Tibial nerve (tissue), 4 donors: Measurements from ENCODE around the gene DMPK. TPM values are rescaled to one million over a fixed set of nuclear protein-coding genes. Genes with fewer than 3 reads are reported as not detected.
A peak's percentile ranks its signal among the peaks of the same experiment; 100 is the strongest.

Experiments
- DNase-seq, 2 donors: peaks; one replicate each; pipeline ENCODE4 v3.0.0-alpha.2; 2019; ENCODE audit warnings: low spot score in 2 of 2
- H3K27ac ChIP-seq, 4 donors: fragments of 200-600 bp; sonication (generic) in 3 of 4; one replicate each; pipeline ENCODE4 v1.5.1; 2017 to 2019; ENCODE audit warnings: mild to moderate bottlenecking in 1 of 4
- H3K27me3 ChIP-seq, 2 donors: fragments of 200-600 bp; sonication (generic) in 1 of 2; one replicate each; pipeline versions ENCODE4 v1.5.1 to v1.6.0; 2017 to 2019
- H3K36me3 ChIP-seq, 3 donors: fragments of 200-600 bp; sonication (generic); one replicate each; pipeline ENCODE4 v1.5.1; 2018 to 2019
- H3K4me1 ChIP-seq, 4 donors: fragments of 200-600 bp; sonication (generic) in 3 of 4; one replicate each; pipeline ENCODE4 v1.5.1; 2017 to 2019
- H3K4me3 ChIP-seq, 4 donors: fragments of 200-600 bp; sonication (generic) in 3 of 4; one replicate each; pipeline ENCODE4 v1.5.1; 2017 to 2019; ENCODE audit warnings: mild to moderate bottlenecking in 1 of 4, moderate library complexity in 1 of 4
- H3K9me3 ChIP-seq, 4 donors: fragments of 200-600 bp; sonication (generic) in 3 of 4; one replicate each; pipeline ENCODE4 v1.5.1; 2017 to 2019
- CTCF ChIP-seq, 5 experiments: fragments of 200-600 bp in 3 of 5; fragments of 450-650 bp in 2 of 5; sonication (generic) in 3 of 5; IDR thresholded peaks; one replicate each; pipeline ENCODE4 v1.5.1; 2016 to 2019; ENCODE audit warnings: antibody characterized with exemption in 5 of 5, mild to moderate bottlenecking in 3 of 5, moderate library complexity in 2 of 5
- EP300 ChIP-seq, 2 donors: sonication (generic); formaldehyde crosslinking; IDR thresholded peaks; one replicate each; pipeline ENCODE4 v1.6.1; 2017; ENCODE audit warnings: antibody characterized with exemption in 2 of 2, mild to moderate bottlenecking in 1 of 2
- POLR2A ChIP-seq, 2 donors: fragments of 450-650 bp; IDR thresholded peaks; one replicate each; pipeline ENCODE4 v1.6.1; 2017; ENCODE audit warnings: antibody characterized with exemption in 2 of 2, mild to moderate bottlenecking in 2 of 2, moderate library complexity in 2 of 2
- WGBS, 2 donors: methylation state at CpG; one replicate each; pipeline ENCODE4 v1.1.5; 2018; 5-methylcytosine and 5-hydroxymethylcytosine counted together
- total RNA-seq, 4 donors: library from RNA; depleted of rRNA; stranded (reverse); fragments of >200 nt; gene quantifications; one replicate each; pipeline ENCODE4 v1.1.0, GENCODE V29; 2016

The DMPK gene
- total RNA-seq, 4 donors from 2014 or later = 59.0 to 87.9 (median 77.4) TPM

GRCh38 chr19:45793876-45794275, 11.6 kb upstream of the DMPK start:
- no peak for TF ChIP-seq EP300 (IDR thresholded peaks at IDR 0.05)
- no peak for TF ChIP-seq POLR2A (IDR thresholded peaks at IDR 0.05)
- TF ChIP-seq CTCF (IDR thresholded peaks at IDR 0.05) = no peak
- Histone ChIP-seq H3K27ac (peak overlapping the region in 2 of 4 donors; percentile 80 to 83), H3K36me3 (peaks cover 0 to 22% (median 8%) of the 10 kb centered on the region in 3 donors), H3K27me3 (no peaks in the 10 kb centered on the region), H3K9me3 (no peaks in the 10 kb centered on the region), H3K4me1 (peaks cover 0 to 28% (median 15%) of the 10 kb centered on the region in 4 donors), H3K4me3 (no peak overlapping the region)
- WGBS, 2 donors = 54 to 58% methylated on average over 6 of the region's 6 CpGs
- no peak for DNase-seq

GRCh38 chr19:45793178-45793564, 10.9 kb upstream of the DMPK start:
- WGBS, 2 donors = 40 to 44% methylated on average over 3 of the region's 3 CpGs
- Histone ChIP-seq H3K9me3 (no peaks in the 10 kb centered on the region), H3K4me1 (peaks cover 0 to 25% (median 15%) of the 10 kb centered on the region in 4 donors), H3K27ac (peak overlapping the region in 3 of 4 donors; percentile 17 to 83 (median 80)), H3K36me3 (peaks cover 0 to 29% (median 8%) of the 10 kb centered on the region in 3 donors), H3K27me3 (no peaks in the 10 kb centered on the region), H3K4me3 (peak overlapping the region in 1 of 4 donors; percentile 80)
- TF ChIP-seq EP300 (IDR thresholded peaks at IDR 0.05) (no peak), CTCF (IDR thresholded peaks at IDR 0.05) (no peak), POLR2A (IDR thresholded peaks at IDR 0.05) (no peak)
- no peak for DNase-seq

GRCh38 chr19:45792470-45793177, 10.3 kb upstream of the DMPK start, which contains the start of gene DMWD:
DMWD (minus strand) TSS chr19:45792845; CDS start chr19:45792756, 89 bp downstream.
- Histone ChIP-seq H3K9me3 (no peaks in the 10 kb centered on the region), H3K36me3 (peaks cover 0 to 35% (median 8%) of the 10 kb centered on the region in 3 donors), H3K27me3 (no peaks in the 10 kb centered on the region), H3K4me3 (peak within 1 kb of the TSS; percentile 41 to 80 (median 62)), H3K27ac (peak within 1 kb of the TSS; percentile 38 to 88 (median 76)), H3K4me1 (peaks cover 0 to 25% (median 15%) of the 10 kb centered on the region in 4 donors)
- WGBS, 2 donors = 0% methylated on average over 19 to 38 of the region's 86 CpGs
- DNase-seq = peak; percentile 100
- TF ChIP-seq EP300 (IDR thresholded peaks at IDR 0.05) (peak; percentile 67 to 78), POLR2A (IDR thresholded peaks at IDR 0.05) (peak; percentile 67 to 81), CTCF (IDR thresholded peaks at IDR 0.05) (peak in 2 of 5 experiments; percentile 23 to 43)

GRCh38 chr19:45791744-45792469, 9.6 kb upstream of the DMPK start:
- WGBS, 2 donors = 8 to 11% methylated on average over 14 to 18 of the region's 31 CpGs
- TF ChIP-seq POLR2A (IDR thresholded peaks at IDR 0.05) (no peak), EP300 (IDR thresholded peaks at IDR 0.05) (no peak), CTCF (IDR thresholded peaks at IDR 0.05) (no peak)
- no peak for DNase-seq
- Histone ChIP-seq H3K27me3 (no peaks in the 10 kb centered on the region), H3K36me3 (peaks cover 0 to 42% (median 8%) of the 10 kb centered on the region in 3 donors), H3K27ac (peak overlapping the region; percentile 38 to 88 (median 74)), H3K4me1 (peaks cover 0 to 25% (median 15%) of the 10 kb centered on the region in 4 donors), H3K4me3 (peak overlapping the region; percentile 41 to 80 (median 62)), H3K9me3 (no peaks in the 10 kb centered on the region)
